Thyroid gland (tissue), 4 donors: ENCODE results near the gene EPHX1. TPM values are rescaled to one million over a fixed set of nuclear protein-coding genes. Genes with fewer than 3 reads are reported as not detected.

Source experiments
- DNase-seq, 2 donors: peaks; one replicate each; pipeline ENCODE4 v3.0.0-alpha.2; 2019
- H3K27ac ChIP-seq, 3 donors: fragments of 200-600 bp; sonication (generic); 1 replicate in 2 of 3; 2 replicates in 1 of 3; pipeline ENCODE4 v1.5.1; 2016 to 2019; ENCODE audit warnings: mild to moderate bottlenecking in 1 of 3, moderate library complexity in 1 of 3
- H3K27me3 ChIP-seq: fragments of 200-600 bp; sonication (generic); one replicate; pipeline ENCODE4 v1.5.1; 2019
- H3K36me3 ChIP-seq, 2 donors: fragments of 200-600 bp; sonication (generic); one replicate each; pipeline ENCODE4 v1.5.1; 2016 to 2019
- H3K4me1 ChIP-seq, 2 donors: fragments of 200-600 bp; sonication (generic); one replicate each; pipeline ENCODE4 v1.5.1; 2017 to 2019
- H3K4me3 ChIP-seq, 3 donors: fragments of 200-600 bp; sonication (generic); replicated peaks in 1 of 3; 1 replicate in 2 of 3; 2 replicates in 1 of 3; pipeline ENCODE4 v1.5.1; 2016; ENCODE audit warnings: mild to moderate bottlenecking in 1 of 3
- H3K9me3 ChIP-seq: fragments of 200-600 bp; sonication (generic); one replicate; pipeline ENCODE4 v1.5.1; 2017
- POLR2A ChIP-seq, 2 donors: fragments of 450-650 bp; IDR thresholded peaks; one replicate each; pipeline ENCODE4 v1.6.1; 2017; ENCODE audit warnings: antibody characterized with exemption in 2 of 2, mild to moderate bottlenecking in 2 of 2, moderate library complexity in 1 of 2
- WGBS, 2 donors: methylation state at CpG; one replicate each; pipeline ENCODE4 v1.1.5; 2017; 5-methylcytosine and 5-hydroxymethylcytosine counted together
- intact Hi-C: fragments of 100-400 bp; cut with DNase I; formaldehyde crosslinking; loops from one replicate; pipeline ENCODE4 v1.15.1; 2023
- total RNA-seq, 4 donors: library from RNA; depleted of rRNA; stranded (reverse); fragments of >200 nt; gene quantifications; one replicate each; pipeline ENCODE4 v1.2.3, GENCODE V29; 2016
- TF ChIP-seq, protein P1 (sequence below), 6 experiments: fragments of 200-600 bp in 3 of 6; fragments of 450-650 bp in 3 of 6; sonication (generic) in 3 of 6; IDR thresholded peaks; one replicate each; pipeline ENCODE4 v1.5.1; 2016 to 2019; ENCODE audit warnings: antibody characterized with exemption in 6 of 6, mild to moderate bottlenecking in 2 of 6, inconsistent platforms in 1 of 6, moderate library complexity in 1 of 6

The EPHX1 gene
- total RNA-seq, 4 donors from 2014 or later, result 297 to 533 (median 441) TPM

DNA sequence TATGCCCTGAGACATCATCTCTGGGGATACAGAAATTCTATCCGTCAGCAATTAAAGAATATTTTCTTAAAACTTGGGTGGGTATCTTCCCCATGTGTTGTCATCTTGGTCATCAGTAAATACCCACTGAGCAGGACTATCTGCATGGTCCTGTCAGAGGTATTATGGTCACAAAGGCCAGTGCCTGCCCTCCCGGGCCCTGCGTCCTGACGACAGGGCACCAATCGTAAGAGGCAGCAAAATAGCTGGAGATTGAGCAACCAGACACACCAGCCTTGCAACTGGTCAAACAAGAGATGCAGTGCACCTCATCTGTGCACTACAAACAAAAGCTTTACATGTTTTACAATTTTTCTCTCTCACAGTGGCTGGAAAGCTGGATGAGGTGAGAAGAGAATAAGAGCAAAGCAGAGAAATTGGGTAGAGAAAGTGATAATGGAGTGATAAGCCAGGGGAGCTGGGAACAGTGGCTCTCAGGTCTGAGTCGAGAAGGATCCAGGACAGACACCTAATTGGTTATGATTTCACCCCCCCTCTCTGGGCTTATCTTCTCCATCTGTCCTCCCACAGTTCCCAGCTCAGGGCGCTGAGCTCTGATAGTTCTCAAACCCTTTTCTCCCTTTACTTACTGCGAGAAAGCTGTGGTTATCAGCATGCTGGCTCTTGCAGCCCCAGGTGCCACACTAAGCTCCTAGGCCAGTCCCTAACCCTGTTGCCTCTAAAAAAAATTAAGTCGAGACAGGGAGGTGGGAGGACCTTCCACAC is 41.1 kb upstream of the EPHX1 start:
- no peak overlapping the region for H3K27ac ChIP-seq
- no peaks in the 10 kb centered on the region for H3K9me3 ChIP-seq
- no peaks in the 10 kb centered on the region for H3K27me3 ChIP-seq
- H3K4me3 ChIP-seq, result no peak overlapping the region
- TF ChIP-seq, protein P1, sequence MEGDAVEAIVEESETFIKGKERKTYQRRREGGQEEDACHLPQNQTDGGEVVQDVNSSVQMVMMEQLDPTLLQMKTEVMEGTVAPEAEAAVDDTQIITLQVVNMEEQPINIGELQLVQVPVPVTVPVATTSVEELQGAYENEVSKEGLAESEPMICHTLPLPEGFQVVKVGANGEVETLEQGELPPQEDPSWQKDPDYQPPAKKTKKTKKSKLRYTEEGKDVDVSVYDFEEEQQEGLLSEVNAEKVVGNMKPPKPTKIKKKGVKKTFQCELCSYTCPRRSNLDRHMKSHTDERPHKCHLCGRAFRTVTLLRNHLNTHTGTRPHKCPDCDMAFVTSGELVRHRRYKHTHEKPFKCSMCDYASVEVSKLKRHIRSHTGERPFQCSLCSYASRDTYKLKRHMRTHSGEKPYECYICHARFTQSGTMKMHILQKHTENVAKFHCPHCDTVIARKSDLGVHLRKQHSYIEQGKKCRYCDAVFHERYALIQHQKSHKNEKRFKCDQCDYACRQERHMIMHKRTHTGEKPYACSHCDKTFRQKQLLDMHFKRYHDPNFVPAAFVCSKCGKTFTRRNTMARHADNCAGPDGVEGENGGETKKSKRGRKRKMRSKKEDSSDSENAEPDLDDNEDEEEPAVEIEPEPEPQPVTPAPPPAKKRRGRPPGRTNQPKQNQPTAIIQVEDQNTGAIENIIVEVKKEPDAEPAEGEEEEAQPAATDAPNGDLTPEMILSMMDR (IDR thresholded peaks at IDR 0.05), result no peak
- no peak for TF ChIP-seq POLR2A (IDR thresholded peaks at IDR 0.05)
- intact Hi-C loops, result no loop called here
- H3K4me1 ChIP-seq, result peaks cover 21 to 37% of the 10 kb centered on the region in 2 donors
- WGBS, 2 donors, result 79 to 81% methylated on average over 9 of the region's 9 CpGs
- DNase-seq, result no peak
- H3K36me3 ChIP-seq, result no peaks in the 10 kb centered on the region

DNA sequence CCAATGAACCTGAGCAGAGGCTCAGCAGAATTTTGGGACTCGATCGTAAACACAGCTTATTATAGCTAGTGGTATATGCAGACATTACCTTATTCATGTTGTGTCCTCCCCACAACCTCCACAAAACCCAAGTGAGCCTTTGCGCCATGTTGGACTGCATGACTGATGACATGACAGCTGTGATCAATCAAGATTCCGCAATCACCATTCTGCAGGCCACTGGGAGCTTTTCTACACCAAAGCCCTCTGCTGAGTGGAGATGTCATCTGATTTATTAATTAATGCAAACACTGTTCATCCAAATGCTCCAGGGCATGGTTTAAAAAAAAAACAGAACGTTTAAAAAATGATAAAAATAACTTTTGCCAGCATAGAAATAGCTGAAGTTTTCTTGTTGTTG is 40.2 kb upstream of the EPHX1 start:
- no peaks in the 10 kb centered on the region for H3K9me3 ChIP-seq
- H3K4me3 ChIP-seq, result no peak overlapping the region
- peaks cover 17 to 29% of the 10 kb centered on the region in 2 donors for H3K4me1 ChIP-seq
- H3K36me3 ChIP-seq, result no peaks in the 10 kb centered on the region
- WGBS, 2 donors, result 94 to 97% methylated on average over 5 of the region's 5 CpGs
- H3K27me3 ChIP-seq, result no peaks in the 10 kb centered on the region
- no peak for DNase-seq
- no peak overlapping the region for H3K27ac ChIP-seq
- intact Hi-C loops, result loop anchor here (5.0 to 10.0 kb wide), 5 partner anchors 75 to 292 kb away; partner anchors contain the start of genes ENAH and SDE2
- TF ChIP-seq, protein P1 (IDR thresholded peaks at IDR 0.05), result no peak
- TF ChIP-seq POLR2A (IDR thresholded peaks at IDR 0.05), result no peak

DNA sequence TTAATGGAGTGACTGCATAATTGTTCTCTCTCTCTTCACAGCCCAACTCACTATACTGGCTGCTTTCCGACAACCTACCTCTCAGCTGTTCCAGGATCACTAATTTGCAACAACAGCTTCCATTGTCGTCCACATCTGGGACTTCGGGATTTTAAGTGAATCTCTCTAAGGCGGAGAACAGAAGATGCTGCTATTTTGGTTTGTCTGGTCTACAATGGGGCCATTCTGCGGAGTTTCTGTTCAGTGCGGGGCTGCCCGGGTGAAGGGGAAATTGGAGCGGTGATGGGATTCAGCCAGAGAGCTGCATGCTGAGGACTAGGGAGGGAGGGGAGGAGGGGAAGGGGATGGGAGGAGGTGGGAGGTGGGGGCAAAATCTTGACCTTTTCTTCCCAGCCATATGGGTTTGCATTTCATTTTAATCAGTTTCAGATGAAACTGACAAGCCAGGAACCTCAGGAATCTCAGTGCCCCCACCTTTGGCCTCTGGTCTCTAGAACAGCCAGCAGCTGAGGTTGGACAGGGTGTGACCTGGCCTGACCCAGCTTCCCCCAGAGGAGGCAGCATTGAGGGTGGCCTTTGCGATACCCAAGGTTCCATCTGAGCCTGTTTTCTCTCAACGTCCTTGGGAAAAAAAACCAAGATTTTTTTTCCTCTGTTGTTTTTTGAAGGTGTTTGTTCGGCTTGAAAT is 39.2 kb upstream of the EPHX1 start:
- TF ChIP-seq, protein P1 (IDR thresholded peaks at IDR 0.05), result no peak
- TF ChIP-seq POLR2A (IDR thresholded peaks at IDR 0.05), result no peak
- intact Hi-C loops, result loop anchor here (5.0 to 10.0 kb wide), 5 partner anchors 74 to 293 kb away; partner anchors contain the start of genes ENAH and SDE2
- Histone ChIP-seq H3K27ac (no peak overlapping the region), H3K27me3 (no peaks in the 10 kb centered on the region), H3K4me1 (peaks cover 17 to 29% of the 10 kb centered on the region in 2 donors), H3K9me3 (no peaks in the 10 kb centered on the region), H3K36me3 (no peaks in the 10 kb centered on the region), H3K4me3 (no peak overlapping the region)
- no peak for DNase-seq
- WGBS, 2 donors, result 80 to 84% methylated on average over 11 of the region's 11 CpGs

DNA sequence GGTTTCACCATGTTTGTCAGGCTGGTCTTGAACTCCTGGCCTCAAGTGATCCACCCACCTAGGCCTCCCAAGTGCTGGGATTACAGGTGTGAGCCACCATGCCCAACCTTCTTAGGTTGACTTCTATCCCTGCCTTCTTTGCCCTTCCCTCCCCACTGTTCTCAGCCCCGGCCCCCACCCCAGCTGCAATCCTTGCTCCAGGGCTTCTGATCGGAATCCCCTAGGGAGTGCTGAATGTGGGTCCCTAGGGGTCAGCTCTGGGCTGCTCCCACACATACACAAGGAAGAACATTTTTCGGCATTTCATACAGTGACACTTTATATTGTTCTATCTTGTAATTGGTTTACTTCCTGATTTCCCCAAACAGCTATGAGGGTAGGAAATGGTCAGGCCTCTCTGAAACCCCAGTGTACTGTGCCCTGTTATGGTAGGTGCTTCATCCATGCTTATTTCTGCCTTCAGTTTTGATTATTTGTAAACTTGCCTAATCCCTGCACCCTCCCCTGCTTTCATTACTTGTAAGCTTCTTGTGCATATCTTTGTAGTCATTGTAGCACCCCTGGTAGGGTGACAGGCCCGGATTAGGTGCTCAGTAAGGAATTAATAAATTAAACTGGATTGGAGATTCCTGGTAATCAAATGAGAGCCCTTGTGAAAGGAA is 38.1 kb upstream of the EPHX1 start:
- no peaks in the 10 kb centered on the region for H3K27me3 ChIP-seq

More for the DNA sequence above, 38.1 kb upstream of the EPHX1 start:
- DNase-seq, result no peak
- Histone ChIP-seq H3K36me3 (no peaks in the 10 kb centered on the region), H3K4me3 (no peak overlapping the region), H3K9me3 (no peaks in the 10 kb centered on the region), H3K4me1 (peaks cover 10 to 23% of the 10 kb centered on the region in 2 donors), H3K27ac (no peak overlapping the region)
- TF ChIP-seq POLR2A (IDR thresholded peaks at IDR 0.05), result no peak
- TF ChIP-seq, protein P1 (IDR thresholded peaks at IDR 0.05), result no peak
- intact Hi-C loops, result loop anchor here (5.0 to 10.0 kb wide), 5 partner anchors 73 to 294 kb away; partner anchors contain the start of genes ENAH and SDE2
- 66 to 86% methylated on average over 4 of the region's 4 CpGs for WGBS, 2 donors
